ENCODE results near the gene ITGA8.
"Not testable (repeated sequence)": the region's sequence is repeated elsewhere in the genome, so short reads cannot be mapped to it uniquely, and the experiment has no call there.

The ITGA8 gene

DNA sequence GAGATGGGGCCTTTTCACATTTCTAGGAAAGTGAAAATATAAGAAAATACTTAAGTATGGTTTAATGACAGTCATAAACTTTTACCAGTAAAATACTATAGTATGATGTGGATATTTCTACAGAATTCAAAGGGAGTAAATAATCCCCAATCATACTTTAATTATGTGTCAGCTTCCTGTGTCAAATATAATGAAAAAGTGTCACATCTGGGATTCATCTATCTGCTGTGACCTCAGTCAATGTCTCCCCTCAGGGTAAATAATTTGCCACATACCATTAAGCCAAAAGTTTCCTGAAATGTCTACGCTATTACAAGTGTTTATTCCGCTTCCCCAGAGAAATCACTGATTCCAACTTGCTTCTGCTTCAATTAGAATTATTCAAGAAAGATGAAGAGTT lies 110.5 kb downstream of the ITGA8 start:
- DNase-seq (ENCODE audit: low spot score): no peak

DNA sequence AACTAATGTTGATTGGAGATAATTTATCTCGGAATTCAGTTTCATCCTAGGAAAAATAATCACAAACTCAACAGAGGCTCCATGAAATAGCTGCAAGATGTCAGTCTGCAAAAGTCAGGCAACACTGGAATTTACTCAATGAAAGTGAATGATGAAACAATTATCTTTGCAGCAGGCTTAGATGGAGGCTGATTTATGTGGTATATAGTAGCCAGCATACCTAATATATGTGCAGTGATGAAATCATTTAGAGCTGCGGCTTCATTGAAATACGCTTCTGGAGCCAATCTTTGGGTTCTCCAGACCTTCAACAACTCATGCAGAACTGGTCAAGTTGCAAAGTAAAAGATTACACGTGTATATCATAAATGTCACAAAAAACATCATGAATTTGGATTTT lies 113.3 kb downstream of the ITGA8 start:
- DNase-seq (ENCODE audit: low spot score): no peak

GRCh38 chr10:15605740-15606369 lies 113.9 kb downstream of the ITGA8 start:
- no peak for DNase-seq (ENCODE audit: low spot score)

GRCh38 chr10:15603446-15604011 lies 116.2 kb downstream of the ITGA8 start:
- DNase-seq (ENCODE audit: low spot score): no peak

DNA sequence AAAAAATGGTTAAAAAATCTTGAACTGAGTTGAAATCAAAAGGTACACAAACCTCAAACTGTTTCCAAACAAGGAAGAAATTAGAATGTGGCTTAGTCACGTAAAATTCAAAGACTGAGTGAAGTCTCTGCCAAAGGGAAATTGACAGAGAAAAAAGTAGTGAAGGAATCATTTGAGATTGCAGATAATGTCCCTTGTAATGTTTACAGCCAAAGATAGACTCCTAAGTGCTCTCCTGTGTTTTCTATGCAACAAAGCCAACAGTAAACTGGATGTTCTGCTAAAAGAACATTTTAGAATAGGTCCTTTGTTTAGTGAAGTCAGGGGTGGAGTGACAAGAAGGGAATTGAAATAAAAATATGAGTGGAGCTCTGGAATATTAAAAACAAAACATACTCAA lies 117.9 kb downstream of the ITGA8 start:
- DNase-seq (ENCODE audit: low spot score): no peak

DNA sequence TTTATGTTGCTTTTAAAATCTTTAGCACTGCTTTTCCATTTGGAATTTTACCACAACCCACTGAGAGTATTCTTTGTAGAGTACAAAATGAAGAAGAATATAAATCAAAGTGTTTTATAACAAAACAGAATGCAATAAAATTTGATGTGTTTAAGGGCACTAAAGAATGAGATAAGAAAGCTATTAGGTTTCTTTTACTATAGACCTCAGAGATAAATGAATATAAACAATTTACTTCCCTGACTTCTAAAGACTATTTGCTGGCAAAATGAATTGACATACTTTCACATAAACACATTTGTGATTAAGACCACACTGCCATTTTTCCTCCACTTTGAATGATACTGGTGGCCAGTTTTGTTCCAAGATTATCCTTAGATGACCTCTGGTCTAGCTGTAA lies 124.5 kb downstream of the ITGA8 start:
- DNase-seq (ENCODE audit: low spot score): no peak

DNA sequence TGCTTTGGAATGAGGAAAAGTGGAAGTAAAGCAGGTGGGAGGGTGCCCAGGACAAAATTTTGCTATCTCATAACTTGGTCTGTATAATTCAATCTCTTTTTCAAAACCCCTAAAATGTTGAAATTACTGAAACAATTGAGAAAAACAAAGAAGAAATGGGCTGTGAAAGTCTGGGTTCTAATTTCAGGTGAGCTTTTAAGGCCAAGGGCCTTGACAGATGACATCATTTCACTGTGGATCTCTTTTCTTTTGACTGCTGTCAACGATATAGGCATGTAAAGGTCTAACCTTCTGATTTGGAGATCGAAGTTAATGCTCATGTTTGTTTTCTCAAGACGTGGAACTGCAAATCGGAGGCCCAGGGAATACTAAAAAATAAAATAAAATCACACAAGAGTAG lies 127.8 kb downstream of the ITGA8 start:
- DNase-seq (ENCODE audit: low spot score): no peak

- no peak for DNase-seq (ENCODE audit: low spot score)
Measured at GRCh38 chr10:15591431-15591830, 128.3 kb downstream of the ITGA8 start.

DNA sequence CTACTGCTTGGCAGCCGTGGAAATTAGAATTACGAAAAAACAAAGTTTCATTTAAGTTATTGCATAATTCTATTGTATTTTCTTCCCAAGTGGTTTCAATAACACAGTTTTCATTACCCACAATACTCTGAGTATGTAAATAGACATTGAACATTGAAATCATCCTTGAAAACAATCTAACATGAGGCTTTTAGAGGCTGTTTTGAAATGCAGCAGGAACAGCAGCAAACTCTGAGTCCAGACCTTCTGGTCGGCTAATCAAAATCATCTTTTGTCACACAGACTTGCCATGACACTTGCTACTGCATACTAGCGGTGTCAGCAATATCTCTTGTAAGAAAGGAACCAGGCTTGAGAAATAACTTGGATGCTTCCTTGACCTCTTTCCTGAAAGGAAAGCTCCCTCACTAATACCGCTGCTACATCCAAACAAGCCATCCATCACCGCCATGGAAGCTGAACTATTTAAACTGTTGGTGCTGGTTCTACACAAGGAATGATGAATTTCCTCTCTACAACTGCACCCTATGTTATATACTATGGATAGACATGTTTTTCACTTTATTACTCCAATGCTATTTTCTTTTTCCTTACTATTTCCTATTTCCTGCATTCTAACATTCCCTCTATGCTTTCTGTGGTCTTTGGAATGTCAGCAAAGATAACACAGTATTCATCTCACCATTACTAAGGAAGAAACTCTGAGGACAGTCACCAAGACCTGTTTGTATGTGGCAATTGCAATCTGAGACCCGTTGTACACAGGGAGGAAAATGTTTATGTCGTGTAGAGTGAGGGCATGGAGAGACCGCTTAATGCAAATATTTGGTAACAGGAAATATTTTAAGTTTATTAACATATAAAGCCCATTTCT lies 130.8 kb downstream of the ITGA8 start:
- no peak for DNase-seq (ENCODE audit: low spot score)

DNA sequence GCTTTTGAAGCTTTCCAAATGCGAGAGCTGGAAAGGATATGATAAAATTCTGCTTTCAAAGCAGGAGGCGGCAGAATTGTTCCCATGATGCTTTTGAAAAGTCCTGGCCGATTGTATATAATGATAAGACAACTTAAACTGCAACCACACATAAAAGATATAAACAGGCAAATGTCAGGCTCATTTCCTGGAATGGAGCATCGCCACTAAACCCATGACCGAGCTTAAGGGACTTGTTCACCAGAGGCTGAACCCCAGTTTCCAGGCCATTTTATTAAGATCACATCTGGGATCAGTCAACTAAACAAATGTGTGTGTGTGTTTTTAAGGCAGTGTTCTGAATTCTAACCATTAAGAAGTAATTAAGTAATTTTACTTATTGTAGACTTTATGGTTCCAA lies 131.6 kb downstream of the ITGA8 start:
- no peak for DNase-seq (ENCODE audit: low spot score)

DNA sequence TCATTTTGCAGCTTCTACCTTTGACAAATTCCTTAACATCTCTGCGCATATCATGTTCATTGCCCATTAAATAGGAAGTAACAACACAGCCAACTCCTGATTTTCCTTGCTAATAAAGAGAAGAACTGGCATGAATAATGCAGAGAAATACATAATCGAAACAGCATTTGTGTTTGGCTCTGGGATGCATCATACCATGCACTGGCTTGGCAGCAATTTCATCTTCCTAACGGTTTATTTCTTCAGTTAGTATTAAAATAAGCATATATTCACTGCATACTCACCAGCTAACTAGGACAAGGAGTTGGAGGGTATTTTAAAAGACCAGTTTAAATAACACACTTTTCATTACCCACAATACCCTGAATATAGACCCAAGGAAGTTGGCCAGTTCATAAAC lies 132.5 kb downstream of the ITGA8 start:
- DNase-seq (ENCODE audit: low spot score): no peak

DNA sequence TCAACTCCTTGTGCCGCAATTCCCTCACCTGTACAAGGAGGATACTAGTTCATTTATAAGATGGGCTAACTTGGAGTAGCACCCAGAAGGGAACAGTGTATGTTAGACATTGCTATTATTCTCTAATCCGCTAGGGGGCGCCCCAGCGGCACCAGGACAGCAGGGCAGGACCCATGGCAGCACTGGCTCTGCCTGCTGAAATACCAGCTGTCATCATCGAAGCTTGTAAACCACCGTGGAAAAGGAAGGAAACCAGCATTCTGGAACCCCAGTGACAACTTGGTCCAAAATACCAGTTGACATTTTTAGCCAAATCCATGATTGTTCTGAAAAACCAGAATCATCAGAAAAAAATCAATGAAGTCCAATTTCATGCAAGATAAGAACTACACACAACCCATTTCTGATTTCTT lies 134.4 kb downstream of the ITGA8 start:
- DNase-seq (ENCODE audit: low spot score): peak; percentile 82

DNA sequence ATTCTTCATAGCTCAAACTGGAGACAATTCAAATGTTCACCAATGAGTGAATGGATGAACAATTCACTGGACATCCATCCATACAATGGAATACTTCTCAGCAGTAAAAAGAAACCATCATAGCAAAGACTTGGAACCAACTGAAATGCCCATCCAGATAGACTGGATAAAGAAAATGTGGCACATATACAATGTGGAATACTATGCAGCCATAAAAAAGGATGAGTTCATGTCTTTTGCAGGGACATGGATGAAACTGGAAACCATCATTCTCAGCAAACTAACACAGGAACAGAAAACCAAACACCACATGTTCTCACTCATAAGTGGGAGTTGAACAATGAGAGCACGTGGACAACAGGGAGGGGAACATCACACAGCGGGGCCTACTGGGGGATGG lies 136.8 kb downstream of the ITGA8 start:
- DNase-seq (ENCODE audit: low spot score): not testable (repeated sequence)

DNA sequence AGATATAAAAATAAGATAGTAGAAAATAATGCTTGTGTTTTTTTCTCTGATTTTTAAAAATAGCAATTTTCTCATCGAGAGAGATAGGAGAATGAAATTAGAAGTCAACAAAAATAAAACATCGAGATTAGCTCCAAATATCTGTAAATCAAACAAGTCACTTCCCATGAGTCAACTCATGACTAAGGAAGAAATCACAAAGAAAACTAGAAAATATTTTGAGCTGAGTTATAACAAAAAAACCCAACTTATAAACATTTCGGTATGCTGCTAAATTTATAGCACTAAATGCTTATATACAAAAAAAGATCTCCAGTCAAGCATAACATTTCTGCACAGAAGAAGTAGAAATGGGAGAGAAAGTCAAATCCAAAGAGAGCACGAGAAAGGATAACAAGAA lies 140.1 kb downstream of the ITGA8 start:
- DNase-seq (ENCODE audit: low spot score): no peak

GRCh38 chr10:15572531-15573045 lies 147.1 kb downstream of the ITGA8 start:
- DNase-seq (ENCODE audit: low spot score): no peak

- DNase-seq (ENCODE audit: low spot score): no peak
Measured at GRCh38 chr10:15571575-15571974, 148.1 kb downstream of the ITGA8 start.

- DNase-seq (ENCODE audit: low spot score): no peak
Measured at GRCh38 chr10:15570738-15571339, 148.9 kb downstream of the ITGA8 start.

DNA sequence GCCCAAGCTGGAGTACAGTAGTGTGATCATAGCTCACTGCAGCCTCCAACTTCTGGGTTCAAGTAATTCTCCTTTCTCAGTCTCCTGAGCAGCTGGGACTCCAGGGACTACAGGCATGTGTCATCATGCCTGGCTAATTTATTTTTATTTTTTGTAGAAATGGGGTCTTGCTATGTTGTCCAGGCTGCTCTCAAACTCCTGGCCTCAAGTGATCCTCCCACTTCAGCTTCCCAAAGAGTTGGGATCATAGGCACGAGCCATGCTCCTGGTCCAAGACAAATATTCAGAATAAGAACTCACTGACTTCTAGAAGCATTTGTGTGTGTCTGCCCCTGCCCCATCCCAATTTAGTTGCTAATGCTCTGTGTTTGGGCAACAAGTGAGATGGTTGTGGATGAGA lies 151.8 kb downstream of the ITGA8 start:
- no peak for DNase-seq (ENCODE audit: low spot score)

GRCh38 chr10:15563246-15563645 lies 156.5 kb downstream of the ITGA8 start:
- DNase-seq (ENCODE audit: low spot score): no peak

GRCh38 chr10:15562578-15562977 lies 157.1 kb downstream of the ITGA8 start:
- no peak for DNase-seq (ENCODE audit: low spot score)

- DNase-seq (ENCODE audit: low spot score): no peak
Measured at GRCh38 chr10:15562116-15562515, 157.6 kb downstream of the ITGA8 start.

DNA sequence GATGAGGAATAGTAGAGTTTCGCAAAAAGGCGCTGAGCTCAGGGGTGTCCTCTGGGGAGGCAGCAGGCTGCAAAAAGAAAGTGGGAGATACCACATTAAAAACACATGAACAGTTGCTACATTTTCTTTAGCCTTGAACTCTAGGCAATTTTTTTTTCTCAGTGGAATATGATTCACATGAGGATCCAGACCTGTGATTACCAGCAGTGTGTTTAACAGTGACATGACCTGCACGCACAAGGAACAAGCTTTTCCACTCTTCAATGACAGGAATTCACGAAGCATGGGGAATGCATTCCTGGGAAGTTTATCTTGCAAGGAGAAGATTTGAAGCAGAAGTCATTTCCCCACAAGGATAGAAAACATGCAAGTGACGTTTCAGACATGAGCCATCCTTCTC lies 161.6 kb downstream of the ITGA8 start:
- DNase-seq (ENCODE audit: low spot score): no peak

DNA sequence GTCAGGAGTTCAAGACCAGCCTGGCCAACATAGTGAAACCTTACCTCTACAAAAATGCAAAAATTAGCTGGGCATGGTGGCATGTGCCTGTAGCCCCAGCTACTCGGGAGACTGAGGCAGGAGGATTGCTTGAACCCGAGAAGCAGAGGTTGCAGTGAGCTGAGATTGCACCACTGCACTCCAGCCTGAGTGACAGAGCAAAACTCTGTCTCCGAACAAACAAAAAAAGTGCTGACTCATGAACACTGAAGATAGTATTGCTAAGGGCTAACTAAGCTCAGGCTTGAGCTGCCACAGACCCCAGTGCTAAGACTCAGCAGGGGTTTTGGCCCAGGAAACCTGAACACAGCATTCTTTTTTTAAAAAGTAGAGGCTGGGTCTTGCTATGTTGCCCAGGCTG lies 162.6 kb downstream of the ITGA8 start:
- DNase-seq (ENCODE audit: low spot score): not testable (repeated sequence)
